ENCODE results near the gene STK32B. TPM values are rescaled to one million over a fixed set of nuclear protein-coding genes. Genes with fewer than 3 reads are reported as not detected.
A peak's percentile ranks its signal among the peaks of the same experiment; 100 is the strongest.

STK32B gene
- total and polyA plus RNA-seq, 10 donors: 0.03 to 0.87 (median 0.36) TPM

DNA sequence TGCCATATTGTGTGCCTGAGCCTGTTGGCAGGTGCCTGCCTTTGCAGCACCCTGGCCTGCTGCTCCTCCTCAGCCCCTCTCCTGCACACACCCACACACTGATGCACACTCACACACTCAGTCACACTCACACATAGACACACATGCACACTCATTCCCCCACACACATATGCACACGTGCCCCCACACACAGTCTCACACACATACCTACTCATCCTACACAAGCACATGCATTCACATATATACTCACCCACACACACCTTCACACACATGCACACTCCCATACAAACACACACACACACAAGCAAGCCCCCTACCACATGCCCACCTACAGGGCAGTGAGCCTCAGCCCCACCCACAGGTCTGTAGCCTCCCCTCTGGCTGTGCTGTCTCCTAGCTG is 412.1 kb downstream of the STK32B start:
- intact Hi-C loops (cut with DNase I; ENCODE audit: low total_unique reads): no loop called here
- no peak overlapping the region for H3K4me3 ChIP-seq
- H3K4me1 ChIP-seq: no peaks in the 10 kb centered on the region
- TF ChIP-seq, protein P1, sequence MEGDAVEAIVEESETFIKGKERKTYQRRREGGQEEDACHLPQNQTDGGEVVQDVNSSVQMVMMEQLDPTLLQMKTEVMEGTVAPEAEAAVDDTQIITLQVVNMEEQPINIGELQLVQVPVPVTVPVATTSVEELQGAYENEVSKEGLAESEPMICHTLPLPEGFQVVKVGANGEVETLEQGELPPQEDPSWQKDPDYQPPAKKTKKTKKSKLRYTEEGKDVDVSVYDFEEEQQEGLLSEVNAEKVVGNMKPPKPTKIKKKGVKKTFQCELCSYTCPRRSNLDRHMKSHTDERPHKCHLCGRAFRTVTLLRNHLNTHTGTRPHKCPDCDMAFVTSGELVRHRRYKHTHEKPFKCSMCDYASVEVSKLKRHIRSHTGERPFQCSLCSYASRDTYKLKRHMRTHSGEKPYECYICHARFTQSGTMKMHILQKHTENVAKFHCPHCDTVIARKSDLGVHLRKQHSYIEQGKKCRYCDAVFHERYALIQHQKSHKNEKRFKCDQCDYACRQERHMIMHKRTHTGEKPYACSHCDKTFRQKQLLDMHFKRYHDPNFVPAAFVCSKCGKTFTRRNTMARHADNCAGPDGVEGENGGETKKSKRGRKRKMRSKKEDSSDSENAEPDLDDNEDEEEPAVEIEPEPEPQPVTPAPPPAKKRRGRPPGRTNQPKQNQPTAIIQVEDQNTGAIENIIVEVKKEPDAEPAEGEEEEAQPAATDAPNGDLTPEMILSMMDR (IDR thresholded peaks at IDR 0.05 in 8 of 11, conservative IDR thresholded peaks at IDR 0.05 in 3 of 11): no peak
- TF ChIP-seq POLR2A (IDR thresholded peaks at IDR 0.05): no peak
- TF ChIP-seq POLR2AphosphoS5 (IDR thresholded peaks at IDR 0.05): no peak
- H3K9me3 ChIP-seq: no peaks in the 10 kb centered on the region
- H3K27ac ChIP-seq: no peak overlapping the region
- DNase-seq: peak; percentile 37
- no peaks in the 10 kb centered on the region for H3K27me3 ChIP-seq (replicated peaks in 1 of 7)
- H3K36me3 ChIP-seq: no peaks in the 10 kb centered on the region
- 78 to 100% (median 90%) methylated on average over 1 of the region's 1 CpG for WGBS, 5 donors

- H3K27ac ChIP-seq: no peak overlapping the region
- H3K9me3 ChIP-seq: no peaks in the 10 kb centered on the region
- no peaks in the 10 kb centered on the region for H3K4me1 ChIP-seq
- H3K36me3 ChIP-seq: no peaks in the 10 kb centered on the region
- DNase-seq: peak; percentile 49
- intact Hi-C loops (cut with DNase I; ENCODE audit: low total_unique reads): no loop called here
- no peaks in the 10 kb centered on the region for H3K27me3 ChIP-seq (replicated peaks in 1 of 7)
- TF ChIP-seq, protein P1 (IDR thresholded peaks at IDR 0.05 in 8 of 11, conservative IDR thresholded peaks at IDR 0.05 in 3 of 11): no peak
- TF ChIP-seq POLR2AphosphoS5 (IDR thresholded peaks at IDR 0.05): no peak
- no peak for TF ChIP-seq POLR2A (IDR thresholded peaks at IDR 0.05)
- no peak overlapping the region for H3K4me3 ChIP-seq
- WGBS, 5 donors: 86 to 92% (median 88%) methylated on average over 15 of the region's 15 CpGs
These were observed 412.8 kb downstream of the STK32B start for GRCh38 chr4:5463936-5464650.

- WGBS, 5 donors: 79 to 100% (median 91%) methylated on average over 4 of the region's 4 CpGs
These were observed 414.2 kb downstream of the STK32B start for GRCh38 chr4:5465529-5465928.

DNA sequence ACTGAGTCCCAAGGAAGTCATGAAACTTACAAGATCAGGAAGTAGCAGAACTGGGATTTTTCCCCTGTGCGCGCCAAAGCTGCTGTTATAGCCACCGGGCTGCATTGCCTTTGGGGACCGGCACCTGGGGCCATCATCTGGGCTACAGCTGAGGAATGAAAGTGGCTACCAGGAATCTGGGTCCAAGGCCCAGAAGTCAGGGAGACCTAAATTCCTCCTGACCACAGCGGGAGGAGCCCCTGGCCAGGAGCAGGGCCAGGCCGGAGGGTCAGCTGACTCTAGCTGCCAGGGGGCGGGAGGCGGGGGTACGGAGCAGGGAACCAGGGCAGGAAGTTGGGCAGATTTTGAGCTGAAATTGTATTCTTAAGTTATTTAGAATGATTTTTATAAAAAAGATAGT is 414.7 kb downstream of the STK32B start:
- Histone ChIP-seq H3K36me3 (no peaks in the 10 kb centered on the region), H3K9me3 (no peaks in the 10 kb centered on the region), H3K4me3 (no peak overlapping the region), H3K4me1 (no peaks in the 10 kb centered on the region), H3K27ac (no peak overlapping the region), H3K27me3 (replicated peaks in 1 of 7) (no peaks in the 10 kb centered on the region)
- TF ChIP-seq POLR2AphosphoS5 (IDR thresholded peaks at IDR 0.05) (no peak), POLR2A (IDR thresholded peaks at IDR 0.05) (no peak)
- TF ChIP-seq, protein P1 (IDR thresholded peaks at IDR 0.05 in 8 of 11, conservative IDR thresholded peaks at IDR 0.05 in 3 of 11): no peak
- intact Hi-C loops (cut with DNase I; ENCODE audit: low total_unique reads): no loop called here
- no peak for DNase-seq
- 73 to 82% (median 78%) methylated on average over 9 of the region's 9 CpGs for WGBS, 5 donors

More at GRCh38 chr4:5465529-5465928, 414.2 kb downstream of the STK32B start:
- Histone ChIP-seq H3K9me3 (no peaks in the 10 kb centered on the region), H3K36me3 (no peaks in the 10 kb centered on the region), H3K4me1 (no peaks in the 10 kb centered on the region), H3K27me3 (replicated peaks in 1 of 7) (no peaks in the 10 kb centered on the region), H3K27ac (no peak overlapping the region), H3K4me3 (no peak overlapping the region)
- intact Hi-C loops (cut with DNase I; ENCODE audit: low total_unique reads): no loop called here
- peak; percentile 34 for DNase-seq
- TF ChIP-seq, protein P1 (IDR thresholded peaks at IDR 0.05 in 8 of 11, conservative IDR thresholded peaks at IDR 0.05 in 3 of 11): no peak
- TF ChIP-seq POLR2A (IDR thresholded peaks at IDR 0.05) (no peak), POLR2AphosphoS5 (IDR thresholded peaks at IDR 0.05) (no peak)

All from spleen (tissue), 11 donors.